HepG2 (cell line): ENCODE results near the gene ZNF624. TPM values are rescaled to one million over a fixed set of nuclear protein-coding genes. Genes with fewer than 3 reads are reported as not detected.

Source experiments
- BRCA1 ChIP-seq: sonication (generic); formaldehyde crosslinking; IDR thresholded peaks from 2 replicates; pipeline ENCODE4 v1.4.0; 2020; ENCODE audit warnings: missing genetic modification reagents
- HOXA9 ChIP-seq: sonication (generic); formaldehyde crosslinking; IDR thresholded peaks from 2 replicates; pipeline ENCODE4 v1.8.1; 2022; ENCODE audit warnings: missing genetic modification reagents, mild to moderate bottlenecking, moderate library complexity, borderline replicate concordance
- MTF2 ChIP-seq: sonication (generic); formaldehyde crosslinking; IDR thresholded peaks from 2 replicates; pipeline ENCODE4 v1.5.0; 2020; ENCODE audit warnings: missing genetic modification reagents, borderline replicate concordance
- NCOA2 ChIP-seq: sonication (generic); formaldehyde crosslinking; IDR thresholded peaks from 2 replicates; pipeline ENCODE4 v1.8.0; 2022; ENCODE audit warnings: inconsistent platforms
- PAF1 ChIP-seq: IDR thresholded peaks from 2 replicates; pipeline ENCODE4 v1.6.1; 2016; ENCODE audit warnings: missing genetic modification reagents, missing compliant biosample characterization
- RBFOX2 ChIP-seq: fragments of 200-400 bp; formaldehyde crosslinking; IDR thresholded peaks from 2 replicates; pipeline ENCODE4 v1.6.1; 2017; ENCODE audit warnings: low read depth, mild to moderate bottlenecking, low read length
- RFXAP ChIP-seq: sonication (generic); formaldehyde crosslinking; IDR thresholded peaks from 2 replicates; pipeline ENCODE4 v1.4.0; 2020; ENCODE audit warnings: missing genetic modification reagents, borderline replicate concordance
- SP140L ChIP-seq: sonication (generic); formaldehyde crosslinking; IDR thresholded peaks from 2 replicates; pipeline ENCODE4 v1.4.0; 2020; ENCODE audit warnings: missing genetic modification reagents, borderline replicate concordance
- ZBTB1 ChIP-seq: sonication (generic); formaldehyde crosslinking; IDR thresholded peaks from 2 replicates; pipeline ENCODE4 v1.4.0; 2020; ENCODE audit warnings: missing genetic modification reagents, borderline replicate concordance
- ZFP36L1 ChIP-seq: sonication (generic); formaldehyde crosslinking; IDR thresholded peaks from 2 replicates; pipeline ENCODE4 v1.8.0; 2022; ENCODE audit warnings: mild to moderate bottlenecking, missing genetic modification reagents, moderate library complexity
- ZNF20 ChIP-seq: sonication (generic); formaldehyde crosslinking; IDR thresholded peaks from 2 replicates; pipeline ENCODE4 v1.4.0; 2020; ENCODE audit warnings: mild to moderate bottlenecking, moderate library complexity, missing genetic modification reagents
- ZNF350 ChIP-seq: sonication (generic); formaldehyde crosslinking; IDR thresholded peaks from 2 replicates; pipeline ENCODE4 v1.4.0; 2020; ENCODE audit warnings: mild to moderate bottlenecking, low read depth, missing genetic modification reagents, borderline replicate concordance
- ZNF441 ChIP-seq: sonication (generic); formaldehyde crosslinking; IDR thresholded peaks from 2 replicates; pipeline ENCODE4 v1.7.0; 2021; ENCODE audit warnings: missing genetic modification reagents, borderline replicate concordance
- ZNF713 ChIP-seq: sonication (generic); formaldehyde crosslinking; IDR thresholded peaks from 2 replicates; pipeline ENCODE4 v1.4.0; 2020; ENCODE audit warnings: mild to moderate bottlenecking, missing genetic modification reagents
- ZNF83 ChIP-seq: sonication (generic); formaldehyde crosslinking; IDR thresholded peaks from 2 replicates; pipeline ENCODE4 v1.4.0; 2020; ENCODE audit warnings: missing genetic modification reagents, mild to moderate bottlenecking, borderline replicate concordance
- polyA plus RNA-seq, 8 experiments: library from polyadenylated mRNA; depleted of rRNA in 3 of 8; stranded (reverse) in 7 of 8; unstranded in 1 of 8; fragments of >200 nt; fragmentation: Illumina TruSeq in 4 of 8; extraction: Trizol in 4 of 8; gene quantifications; 2 replicates each; pipeline versions ENCODE4 v1.2.1 to v1.2.3, GENCODE V29; 2011 to 2016; ENCODE audit warnings: low read depth in 4 of 8, missing spikeins in 1 of 8, mixed read lengths in 1 of 8; ENCODE audit not compliant: insufficient read depth in 1 of 8
- total RNA-seq, 5 experiments: library from RNA; depleted of rRNA; stranded (reverse); fragments of >200 nt; fragmentation: Illumina TruSeq; extraction: Trizol; gene quantifications; 2 replicates each; pipeline ENCODE4 v1.2.3, GENCODE V29; 2016; ENCODE audit warnings: low read depth in 1 of 5
- TF ChIP-seq, protein P1 (sequence below): sonication (generic); formaldehyde crosslinking; IDR thresholded peaks from 2 replicates; pipeline ENCODE4 v1.4.0; 2020; ENCODE audit warnings: mild to moderate bottlenecking, missing genetic modification reagents
- TF ChIP-seq, protein P2 (sequence below): sonication (generic); formaldehyde crosslinking; IDR thresholded peaks from 2 replicates; pipeline ENCODE4 v1.4.0; 2020; ENCODE audit warnings: mild to moderate bottlenecking, missing genetic modification reagents
- TF ChIP-seq, protein P3 (sequence below): sonication (generic); formaldehyde crosslinking; IDR thresholded peaks from 2 replicates; pipeline ENCODE4 v1.4.0; 2020; ENCODE audit warnings: mild to moderate bottlenecking, missing genetic modification reagents, borderline replicate concordance

Gene ZNF624
- total and polyA plus RNA-seq, 2 of the 13 experiments (the other 11 are each of a cell fraction or from before 2014, with no cell fraction given) = 0.75 to 3.5 TPM

DNA sequence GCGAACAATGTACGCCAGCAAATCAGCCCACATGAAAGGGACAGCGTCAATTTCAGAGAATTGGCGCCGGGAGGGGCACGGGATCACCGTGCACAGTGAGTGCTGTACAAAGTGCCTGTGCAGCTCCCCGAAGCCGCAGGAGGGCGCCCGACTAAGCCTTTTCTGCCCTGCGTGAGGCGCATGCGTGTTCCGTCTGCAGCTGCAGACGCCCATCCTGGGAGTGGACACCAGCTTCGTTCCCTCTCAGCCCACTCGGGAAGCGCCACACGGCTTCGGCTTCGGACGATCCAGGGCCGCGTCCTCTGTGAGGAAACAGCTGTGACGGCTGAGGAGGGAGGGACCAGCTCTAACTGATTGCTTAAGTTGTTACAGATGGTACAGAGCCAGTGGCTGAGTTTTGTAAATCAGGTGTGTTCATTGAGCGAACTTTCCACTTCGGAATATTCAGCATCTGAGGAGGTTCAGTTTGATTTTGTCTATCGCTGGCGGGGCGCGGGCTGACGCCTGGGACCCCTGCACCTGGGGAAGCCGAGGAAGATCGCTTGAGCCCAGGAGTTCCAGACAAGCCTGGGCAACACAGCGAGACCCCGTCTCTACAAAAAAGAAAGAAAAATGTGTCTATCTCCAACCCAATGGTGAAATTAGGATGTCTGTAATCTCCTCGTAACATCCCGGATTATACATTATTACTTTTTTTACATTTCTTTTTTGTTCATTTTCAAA, 69.2 kb downstream of the ZNF624 start (continued):
- TF ChIP-seq NCOA2 (no peak), HOXA9 (CRISPR knock-in tag) (no peak), BRCA1 (CRISPR knock-in tag) (no peak), RFXAP (no peak), RBFOX2 (no peak), ZNF350 (peak; percentile 50; the same call in 1 of the 2 replicates), ZBTB1 (CRISPR knock-in tag) (no peak), ZNF713 (CRISPR knock-in tag) (no peak), SP140L (CRISPR knock-in tag) (no peak), MTF2 (no peak), ZNF83 (CRISPR knock-in tag) (no peak), ZFP36L1 (CRISPR knock-in tag) (no peak), ZNF441 (CRISPR knock-in tag) (no peak), ZNF20 (CRISPR knock-in tag) (no peak), PAF1 (no peak)
- TF ChIP-seq, protein P1, sequence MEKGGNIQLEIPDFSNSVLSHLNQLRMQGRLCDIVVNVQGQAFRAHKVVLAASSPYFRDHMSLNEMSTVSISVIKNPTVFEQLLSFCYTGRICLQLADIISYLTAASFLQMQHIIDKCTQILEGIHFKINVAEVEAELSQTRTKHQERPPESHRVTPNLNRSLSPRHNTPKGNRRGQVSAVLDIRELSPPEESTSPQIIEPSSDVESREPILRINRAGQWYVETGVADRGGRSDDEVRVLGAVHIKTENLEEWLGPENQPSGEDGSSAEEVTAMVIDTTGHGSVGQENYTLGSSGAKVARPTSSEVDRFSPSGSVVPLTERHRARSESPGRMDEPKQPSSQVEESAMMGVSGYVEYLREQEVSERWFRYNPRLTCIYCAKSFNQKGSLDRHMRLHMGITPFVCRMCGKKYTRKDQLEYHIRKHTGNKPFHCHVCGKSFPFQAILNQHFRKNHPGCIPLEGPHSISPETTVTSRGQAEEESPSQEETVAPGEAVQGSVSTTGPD (CRISPR knock-in tag) = no peak
- TF ChIP-seq, protein P2, sequence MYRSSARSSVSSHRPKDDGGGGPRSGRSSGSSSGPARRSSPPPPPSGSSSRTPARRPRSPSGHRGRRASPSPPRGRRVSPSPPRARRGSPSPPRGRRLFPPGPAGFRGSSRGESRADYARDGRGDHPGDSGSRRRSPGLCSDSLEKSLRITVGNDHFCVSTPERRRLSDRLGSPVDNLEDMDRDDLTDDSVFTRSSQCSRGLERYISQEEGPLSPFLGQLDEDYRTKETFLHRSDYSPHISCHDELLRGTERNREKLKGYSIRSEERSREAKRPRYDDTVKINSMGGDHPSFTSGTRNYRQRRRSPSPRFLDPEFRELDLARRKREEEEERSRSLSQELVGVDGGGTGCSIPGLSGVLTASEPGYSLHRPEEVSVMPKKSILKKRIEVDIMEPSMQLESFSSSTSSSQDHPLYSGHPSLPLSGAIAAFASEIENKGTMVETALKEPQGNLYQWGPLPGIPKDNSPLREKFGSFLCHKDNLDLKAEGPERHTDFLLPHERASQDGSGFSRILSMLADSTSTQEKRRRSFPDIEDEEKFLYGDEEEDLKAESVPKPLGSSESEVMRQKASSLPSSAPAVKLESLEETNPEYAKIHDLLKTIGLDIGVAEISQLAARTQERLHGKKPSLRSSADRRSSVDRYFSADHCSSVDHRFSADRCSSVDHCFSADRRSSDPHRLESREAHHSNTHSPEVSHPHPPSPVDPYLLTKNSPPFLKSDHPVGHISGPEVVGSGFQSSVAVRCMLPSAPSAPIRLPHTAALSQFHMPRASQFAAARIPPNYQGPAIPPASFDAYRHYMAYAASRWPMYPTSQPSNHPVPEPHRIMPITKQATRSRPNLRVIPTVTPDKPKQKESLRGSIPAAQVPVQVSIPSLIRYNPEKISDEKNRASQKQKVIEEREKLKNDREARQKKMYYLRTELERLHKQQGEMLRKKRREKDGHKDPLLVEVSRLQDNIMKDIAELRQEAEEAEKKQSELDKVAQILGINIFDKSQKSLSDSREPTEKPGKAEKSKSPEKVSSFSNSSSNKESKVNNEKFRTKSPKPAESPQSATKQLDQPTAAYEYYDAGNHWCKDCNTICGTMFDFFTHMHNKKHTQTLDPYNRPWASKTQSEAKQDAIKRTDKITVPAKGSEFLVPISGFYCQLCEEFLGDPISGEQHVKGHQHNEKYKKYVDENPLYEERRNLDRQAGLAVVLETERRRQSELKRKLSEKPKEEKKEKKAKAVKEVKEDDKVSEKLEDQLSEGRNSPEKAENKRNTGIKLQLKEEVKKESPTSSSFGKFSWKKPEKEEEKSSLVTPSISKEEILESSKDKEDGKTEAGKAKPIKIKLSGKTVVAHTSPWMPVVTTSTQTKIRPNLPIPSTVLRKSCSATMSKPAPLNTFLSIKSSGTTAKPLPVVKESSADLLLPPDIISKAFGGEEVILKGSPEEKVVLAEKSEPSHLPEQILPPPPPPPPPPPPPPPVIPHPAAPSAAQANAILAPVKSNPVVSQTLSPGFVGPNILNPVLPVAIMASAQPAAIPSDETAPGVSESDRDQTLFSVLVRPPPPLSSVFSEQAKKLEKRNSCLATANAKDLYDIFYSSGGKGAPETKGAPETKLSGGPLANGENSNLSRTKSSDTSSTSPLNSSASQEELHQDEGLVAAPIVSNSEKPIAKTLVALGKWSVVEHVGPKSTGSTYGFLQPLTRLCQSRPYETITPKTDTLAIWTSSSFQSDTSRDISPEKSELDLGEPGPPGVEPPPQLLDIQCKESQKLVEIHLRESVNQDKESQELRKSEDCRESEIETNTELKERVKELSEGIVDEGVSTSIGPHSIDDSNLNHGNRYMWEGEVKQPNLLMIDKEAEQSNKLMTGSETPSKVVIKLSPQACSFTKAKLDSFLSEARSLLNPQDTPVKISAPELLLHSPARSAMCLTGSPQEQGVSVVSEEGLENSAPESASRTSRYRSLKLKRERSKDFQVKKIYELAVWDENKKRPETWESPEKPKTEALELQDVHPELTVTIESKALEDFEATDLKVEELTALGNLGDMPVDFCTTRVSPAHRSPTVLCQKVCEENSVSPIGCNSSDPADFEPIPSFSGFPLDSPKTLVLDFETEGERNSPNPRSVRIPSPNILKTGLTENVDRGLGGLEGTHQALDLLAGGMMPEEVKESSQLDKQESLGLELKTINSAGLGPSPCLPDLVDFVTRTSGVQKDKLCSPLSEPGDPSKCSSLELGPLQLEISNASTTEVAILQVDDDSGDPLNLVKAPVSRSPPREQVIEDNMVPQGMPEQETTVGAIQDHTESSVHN = 0 out of 2 replicates have a peak, but pooled peaks have one; percentile 27
- TF ChIP-seq, protein P3, sequence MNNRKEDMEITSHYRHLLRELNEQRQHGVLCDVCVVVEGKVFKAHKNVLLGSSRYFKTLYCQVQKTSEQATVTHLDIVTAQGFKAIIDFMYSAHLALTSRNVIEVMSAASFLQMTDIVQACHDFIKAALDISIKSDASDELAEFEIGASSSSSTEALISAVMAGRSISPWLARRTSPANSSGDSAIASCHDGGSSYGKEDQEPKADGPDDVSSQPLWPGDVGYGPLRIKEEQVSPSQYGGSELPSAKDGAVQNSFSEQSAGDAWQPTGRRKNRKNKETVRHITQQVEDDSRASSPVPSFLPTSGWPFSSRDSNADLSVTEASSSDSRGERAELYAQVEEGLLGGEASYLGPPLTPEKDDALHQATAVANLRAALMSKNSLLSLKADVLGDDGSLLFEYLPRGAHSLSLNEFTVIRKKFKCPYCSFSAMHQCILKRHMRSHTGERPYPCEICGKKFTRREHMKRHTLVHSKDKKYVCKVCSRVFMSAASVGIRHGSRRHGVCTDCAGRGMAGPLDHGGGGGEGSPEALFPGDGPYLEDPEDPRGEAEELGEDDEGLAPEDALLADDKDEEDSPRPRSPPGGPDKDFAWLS = no peak
